ENCODE measurements around the gene FOXE3. TPM values are rescaled to one million over a fixed set of nuclear protein-coding genes. Genes with fewer than 3 reads are reported as not detected.

FOXE3 gene
- total and polyA plus RNA-seq, 2 donors (not counting 3 experiments of a cell fraction or from before 2014, with no cell fraction given): not detected

GRCh38 chr1:47399846-47400155 is 16.3 kb upstream of the FOXE3 start:
- no TSS peak for BruUV-seq (replicated peaks)
- ChIA-PET POLR2A (no interaction called here), CTCF (interaction anchor here (1.0 kb wide), 1 partner anchor 10 kb away, joined by 3 read pairs; no protein-coding TSS in a partner anchor)
- no peaks in the 10 kb centered on the region for H3K9me1 ChIP-seq (replicated peaks; ENCODE audit: control insufficient read depth, extremely low read depth, insufficient read depth, low read length)
- FAIRE-seq (no peak), DNase-seq (ENCODE audit: low read depth, low spot score) (no peak)
- no peaks in the 10 kb centered on the region for H4K20me1 ChIP-seq (replicated peaks; ENCODE audit: control insufficient read depth, extremely low read depth, insufficient read depth, low read length)
- TF ChIP-seq POLR2AphosphoS5 (IDR thresholded peaks at IDR 0.05; ENCODE audit: insufficient read depth, low read depth, low read length) (no peak), JUN (IDR thresholded peaks at IDR 0.05; ENCODE audit: borderline replicate concordance, insufficient read depth, insufficient read length, low read depth) (no peak), GATA2 (IDR thresholded peaks at IDR 0.05; ENCODE audit: insufficient read depth, insufficient read length, low read depth, low read length) (no peak), EZH2 (IDR thresholded peaks at IDR 0.05; ENCODE audit: borderline replicate concordance, low read depth, low read length, severe bottlenecking) (no peak), CTCF (IDR thresholded peaks at IDR 0.05; ENCODE audit: extremely low read depth in 1 of 2, insufficient read depth in 1 of 2, low read depth in 1 of 2, low read length in 2 of 2) (no peak), FOS (IDR thresholded peaks at IDR 0.05; ENCODE audit: borderline replicate concordance, insufficient read depth, low read length) (no peak), POLR2A (IDR thresholded peaks at IDR 0.05; ENCODE audit: low read depth, low read length) (no peak), MYC (IDR thresholded peaks at IDR 0.05; ENCODE audit: low read depth, low read length) (no peak), MAX (IDR thresholded peaks at IDR 0.05; ENCODE audit: insufficient read depth, insufficient read length) (no peak)
- dilution Hi-C loops (cut with MboI; ENCODE audit: extremely low pct_ligation_motif_present, low sequenced_read_pairs): no loop called here
- H3K4me1 ChIP-seq (ENCODE audit: control insufficient read depth, extremely low read depth, insufficient read depth, low read length): no peaks in the 10 kb centered on the region
- no peaks in the 10 kb centered on the region for H3K9me3 ChIP-seq (replicated peaks; ENCODE audit: control insufficient read depth, insufficient read depth, low read length)
- peaks cover 6 to 13% of the 10 kb centered on the region in 2 experiments for H3K27me3 ChIP-seq (ENCODE audit: control insufficient read depth in 2 of 2, insufficient read depth in 2 of 2, low read length in 2 of 2)
- no peak overlapping the region for H3K27ac ChIP-seq (ENCODE audit: insufficient read depth, low read depth, low read length)
- intact Hi-C loops (cut with micrococcal nuclease): no loop called here
- H3K4me2 ChIP-seq (ENCODE audit: insufficient read depth, low read length): no peak overlapping the region
- H3K9ac ChIP-seq (replicated peaks; ENCODE audit: extremely low read depth, insufficient read depth, low read length): no peak overlapping the region
- no peaks in the 10 kb centered on the region for H3K79me2 ChIP-seq (ENCODE audit: control insufficient read depth, insufficient read depth, low read length)
- H3K36me3 ChIP-seq (ENCODE audit: control insufficient read depth in 2 of 2, extremely low read depth in 1 of 2, insufficient read depth in 2 of 2, low read length in 2 of 2): no peaks in the 10 kb centered on the region
- H2AFZ ChIP-seq (ENCODE audit: low read depth, low read length): no peak overlapping the region
- no peak overlapping the region for H3K4me3 ChIP-seq (replicated peaks in 1 of 3; ENCODE audit: insufficient read depth in 1 of 3, low read depth in 1 of 3, low read length in 3 of 3)

Data from endothelial cell of umbilical vein (primary cell).